GM12892 (cell line): Measurements from ENCODE around the gene STYX.

Source experiments
- POLR2A ChIP-seq: IDR thresholded peaks from 2 replicates; pipeline ENCODE4 v1.6.1; 2011; ENCODE audit warnings: low read depth, low read length, control low read depth
- POLR2AphosphoS5 ChIP-seq: IDR thresholded peaks from 2 replicates; pipeline ENCODE4 v1.6.1; 2011; ENCODE audit warnings: low read depth, low read length, control low read depth

- TF ChIP-seq POLR2AphosphoS5, result no peak
- TF ChIP-seq POLR2A, result no peak
Measured at GRCh38 chr14:52769887-52770286, 39.9 kb downstream of the STYX start.
